ENCODE data around the gene PRKCE. TPM values are rescaled to one million over a fixed set of nuclear protein-coding genes. Genes with fewer than 3 reads are reported as not detected.

Gene PRKCE
- total and polyA plus RNA-seq, 4 donors = 2.5 to 38.6 (median 5.8) TPM

- no peak for TF ChIP-seq NR2F2 (IDR thresholded peaks at IDR 0.05)
- TF ChIP-seq ATF3 (IDR thresholded peaks at IDR 0.05) = no peak
- no peak for TF ChIP-seq SP1 (IDR thresholded peaks at IDR 0.05)
- no peak for TF ChIP-seq MAX (IDR thresholded peaks at IDR 0.05)
- TF ChIP-seq EGR1 (IDR thresholded peaks at IDR 0.05; ENCODE audit: low read depth in 2 of 2) = no peak
- TF ChIP-seq JUND (IDR thresholded peaks at IDR 0.05) = no peak
- no peak for TF ChIP-seq FOXA1 (IDR thresholded peaks at IDR 0.05)
- H3K4me1 ChIP-seq (ENCODE audit: control insufficient read depth in 4 of 4, insufficient read depth in 4 of 4, low read length in 3 of 4) = no peaks in the 10 kb centered on the region
- H3K36me3 ChIP-seq (ENCODE audit: control insufficient read depth in 4 of 4, insufficient read depth in 3 of 4, low read depth in 1 of 4, low read length in 3 of 4) = no peaks in the 10 kb centered on the region
- H3K27me3 ChIP-seq (ENCODE audit: control insufficient read depth in 4 of 4, insufficient read depth in 4 of 4, low read length in 3 of 4) = no peaks in the 10 kb centered on the region
- 90% methylated on average over 7 of the region's 7 CpGs for WGBS
- no peak overlapping the region for H3K4me3 ChIP-seq (ENCODE audit: low read depth in 1 of 3, low read length in 3 of 3)
- H3K9ac ChIP-seq (ENCODE audit: low read depth in 1 of 2, low read length in 2 of 2) = no peak overlapping the region
- no peak for DNase-seq (ENCODE audit: low spot score)
- H3K27ac ChIP-seq (ENCODE audit: low read depth in 1 of 2, low read length in 2 of 2) = no peak overlapping the region
- H3K9me3 ChIP-seq (ENCODE audit: control insufficient read depth in 4 of 4, low read length in 3 of 4) = no peaks in the 10 kb centered on the region
Observed at GRCh38 chr2:45668509-45668908, 17.0 kb downstream of the PRKCE start.

DNA sequence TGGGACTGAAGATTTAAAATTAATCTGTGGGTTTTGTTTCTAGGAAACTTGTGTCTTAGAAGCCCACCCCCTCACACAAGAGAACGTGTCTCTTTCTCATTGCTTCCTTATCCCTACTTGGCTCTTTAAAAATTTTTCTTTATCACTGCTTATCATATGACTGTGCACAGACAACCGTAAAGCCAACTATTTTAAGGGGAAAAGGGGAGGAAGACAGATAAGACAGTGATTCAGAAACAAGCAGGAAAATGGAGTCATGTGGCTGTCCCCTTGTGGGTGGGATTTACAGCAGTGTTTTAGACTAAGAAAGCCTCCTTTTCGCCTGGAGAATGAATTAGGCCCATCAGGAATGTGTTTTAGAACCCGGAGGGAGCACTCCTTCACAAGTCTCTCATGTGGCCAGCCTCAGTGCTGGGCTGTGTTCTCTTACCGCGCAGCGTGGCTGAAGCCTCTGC, 17.6 kb downstream of the PRKCE start:
- peak; percentile 36 for TF ChIP-seq YY1 (IDR thresholded peaks at IDR 0.05)
- TF ChIP-seq NR2F2 (IDR thresholded peaks at IDR 0.05) = no peak
- peak in 1 of 2 donors; percentile 4 for TF ChIP-seq RAD21 (IDR thresholded peaks at IDR 0.05)
- Histone ChIP-seq H3K4me3 (ENCODE audit: low read depth in 1 of 3, low read length in 3 of 3) (no peak overlapping the region), H3K9me3 (ENCODE audit: control insufficient read depth in 4 of 4, low read length in 3 of 4) (no peaks in the 10 kb centered on the region), H3K27ac (ENCODE audit: low read depth in 1 of 2, low read length in 2 of 2) (peak overlapping the region in 1 of 2 donors; percentile 17), H3K36me3 (ENCODE audit: control insufficient read depth in 4 of 4, insufficient read depth in 3 of 4, low read depth in 1 of 4, low read length in 3 of 4) (no peaks in the 10 kb centered on the region), H3K27me3 (ENCODE audit: control insufficient read depth in 4 of 4, insufficient read depth in 4 of 4, low read length in 3 of 4) (no peaks in the 10 kb centered on the region), H3K9ac (ENCODE audit: low read depth in 1 of 2, low read length in 2 of 2) (no peak overlapping the region), H3K4me1 (ENCODE audit: control insufficient read depth in 4 of 4, insufficient read depth in 4 of 4, low read length in 3 of 4) (no peaks in the 10 kb centered on the region)
- DNase-seq (ENCODE audit: low spot score) = no peak
- WGBS = 69% methylated on average over 7 of the region's 7 CpGs

DNA sequence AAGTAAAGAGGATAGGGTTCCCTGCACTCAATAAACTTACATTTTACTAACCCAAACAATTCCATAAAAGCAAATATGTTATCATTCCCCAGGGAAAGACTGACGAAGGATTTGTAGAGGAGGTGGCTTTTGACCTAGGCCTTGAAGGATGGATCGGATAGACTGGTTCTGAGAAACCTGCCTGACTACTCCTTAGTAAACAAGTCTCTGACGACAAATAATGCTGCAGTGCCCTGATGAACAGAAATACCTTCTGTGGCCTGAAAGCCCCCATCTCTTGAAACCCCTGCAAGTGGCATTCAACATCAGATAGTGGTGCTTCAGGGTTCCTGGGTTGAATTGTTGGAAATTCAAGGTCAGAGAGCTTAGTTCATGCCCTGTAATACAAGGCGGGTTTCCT, 19.2 kb downstream of the PRKCE start:
- Histone ChIP-seq H3K4me1 (ENCODE audit: control insufficient read depth in 4 of 4, insufficient read depth in 4 of 4, low read length in 3 of 4) (no peaks in the 10 kb centered on the region), H3K27me3 (ENCODE audit: control insufficient read depth in 4 of 4, insufficient read depth in 4 of 4, low read length in 3 of 4) (no peaks in the 10 kb centered on the region), H3K9me3 (ENCODE audit: control insufficient read depth in 4 of 4, low read length in 3 of 4) (no peaks in the 10 kb centered on the region), H3K9ac (ENCODE audit: low read depth in 1 of 2, low read length in 2 of 2) (no peak overlapping the region), H3K27ac (ENCODE audit: low read depth in 1 of 2, low read length in 2 of 2) (no peak overlapping the region), H3K36me3 (ENCODE audit: control insufficient read depth in 4 of 4, insufficient read depth in 3 of 4, low read depth in 1 of 4, low read length in 3 of 4) (no peaks in the 10 kb centered on the region), H3K4me3 (ENCODE audit: low read depth in 1 of 3, low read length in 3 of 3) (no peak overlapping the region)
- no peak for DNase-seq (ENCODE audit: low spot score)
- WGBS = 90% methylated on average over 4 of the region's 4 CpGs
- TF ChIP-seq EGR1 (IDR thresholded peaks at IDR 0.05; ENCODE audit: low read depth in 2 of 2) (no peak), FOXA1 (IDR thresholded peaks at IDR 0.05) (no peak), RXRA (IDR thresholded peaks at IDR 0.05) (no peak), GABPA (IDR thresholded peaks at IDR 0.05 in 1 of 2, conservative IDR thresholded peaks at IDR 0.05 in 1 of 2) (no peak), ATF3 (IDR thresholded peaks at IDR 0.05) (no peak), FOXA2 (IDR thresholded peaks at IDR 0.05) (no peak), RAD21 (IDR thresholded peaks at IDR 0.05) (no peak), HNF4A (conservative IDR thresholded peaks at IDR 0.05) (no peak), SP1 (IDR thresholded peaks at IDR 0.05) (no peak)
- TF ChIP-seq, protein P1, sequence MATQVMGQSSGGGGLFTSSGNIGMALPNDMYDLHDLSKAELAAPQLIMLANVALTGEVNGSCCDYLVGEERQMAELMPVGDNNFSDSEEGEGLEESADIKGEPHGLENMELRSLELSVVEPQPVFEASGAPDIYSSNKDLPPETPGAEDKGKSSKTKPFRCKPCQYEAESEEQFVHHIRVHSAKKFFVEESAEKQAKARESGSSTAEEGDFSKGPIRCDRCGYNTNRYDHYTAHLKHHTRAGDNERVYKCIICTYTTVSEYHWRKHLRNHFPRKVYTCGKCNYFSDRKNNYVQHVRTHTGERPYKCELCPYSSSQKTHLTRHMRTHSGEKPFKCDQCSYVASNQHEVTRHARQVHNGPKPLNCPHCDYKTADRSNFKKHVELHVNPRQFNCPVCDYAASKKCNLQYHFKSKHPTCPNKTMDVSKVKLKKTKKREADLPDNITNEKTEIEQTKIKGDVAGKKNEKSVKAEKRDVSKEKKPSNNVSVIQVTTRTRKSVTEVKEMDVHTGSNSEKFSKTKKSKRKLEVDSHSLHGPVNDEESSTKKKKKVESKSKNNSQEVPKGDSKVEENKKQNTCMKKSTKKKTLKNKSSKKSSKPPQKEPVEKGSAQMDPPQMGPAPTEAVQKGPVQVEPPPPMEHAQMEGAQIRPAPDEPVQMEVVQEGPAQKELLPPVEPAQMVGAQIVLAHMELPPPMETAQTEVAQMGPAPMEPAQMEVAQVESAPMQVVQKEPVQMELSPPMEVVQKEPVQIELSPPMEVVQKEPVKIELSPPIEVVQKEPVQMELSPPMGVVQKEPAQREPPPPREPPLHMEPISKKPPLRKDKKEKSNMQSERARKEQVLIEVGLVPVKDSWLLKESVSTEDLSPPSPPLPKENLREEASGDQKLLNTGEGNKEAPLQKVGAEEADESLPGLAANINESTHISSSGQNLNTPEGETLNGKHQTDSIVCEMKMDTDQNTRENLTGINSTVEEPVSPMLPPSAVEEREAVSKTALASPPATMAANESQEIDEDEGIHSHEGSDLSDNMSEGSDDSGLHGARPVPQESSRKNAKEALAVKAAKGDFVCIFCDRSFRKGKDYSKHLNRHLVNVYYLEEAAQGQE (IDR thresholded peaks at IDR 0.05) = no peak

Measured in liver (tissue), 9 donors.